Esophagus squamous epithelium (tissue), 5 donors: ENCODE measurements around the gene TOP2A. TPM values are rescaled to one million over a fixed set of nuclear protein-coding genes. Genes with fewer than 3 reads are reported as not detected.
"Not testable (repeated sequence)": the region's sequence is repeated elsewhere in the genome, so short reads cannot be mapped to it uniquely, and the experiment has no call there.

ENCODE experiments used
- DNase-seq: peaks from one replicate; lab custom pipeline; 2025; lab: John Stamatoyannopoulos, UW
- H3K27ac ChIP-seq, 4 donors: fragments of 200-600 bp; sonication (generic); one replicate each; pipeline ENCODE4 v1.5.1; 2016 to 2019; ENCODE audit warnings: mild to moderate bottlenecking in 1 of 4
- H3K27me3 ChIP-seq, 4 donors: fragments of 200-600 bp; sonication (generic); 1 replicate in 3 of 4; 2 replicates in 1 of 4; pipeline versions ENCODE4 v1.5.1 to v1.6.0; 2017 to 2021; ENCODE audit warnings: antibody characterized with exemption in 1 of 4
- H3K36me3 ChIP-seq, 3 donors: fragments of 200-600 bp; sonication (generic); one replicate each; pipeline ENCODE4 v1.5.1; 2016 to 2019
- H3K4me1 ChIP-seq, 3 donors: fragments of 200-600 bp; sonication (generic); one replicate each; pipeline ENCODE4 v1.5.1; 2017 to 2019
- H3K4me3 ChIP-seq, 4 donors: fragments of 200-600 bp; sonication (generic); 1 replicate in 3 of 4; 2 replicates in 1 of 4; pipeline ENCODE4 v1.5.1; 2016 to 2019; ENCODE audit warnings: mild to moderate bottlenecking in 2 of 4, moderate library complexity in 1 of 4
- H3K9me3 ChIP-seq, 3 donors: fragments of 200-600 bp; sonication (generic); one replicate each; pipeline ENCODE4 v1.5.1; 2016 to 2019
- CTCF ChIP-seq, 6 experiments: fragments of 450-650 bp in 4 of 6; fragments of 200-600 bp in 2 of 6; sonication (generic) in 2 of 6; IDR thresholded peaks; one replicate each; pipeline ENCODE4 v1.5.1; 2016 to 2019; ENCODE audit warnings: antibody characterized with exemption in 6 of 6, mild to moderate bottlenecking in 4 of 6, moderate library complexity in 4 of 6
- POLR2A ChIP-seq, 4 donors: fragments of 450-650 bp; IDR thresholded peaks; one replicate each; pipeline ENCODE4 v1.6.1; 2017; ENCODE audit warnings: antibody characterized with exemption in 4 of 4, mild to moderate bottlenecking in 4 of 4, moderate library complexity in 3 of 4
- WGBS, 2 donors: methylation state at CpG; one replicate each; pipeline ENCODE4 v1.1.5; 2018; 5-methylcytosine and 5-hydroxymethylcytosine counted together
- intact Hi-C: fragments of 100-400 bp; cut with DNase I; formaldehyde crosslinking; loops from one replicate; pipeline ENCODE4 v1.15.0; 2022
- total RNA-seq, 4 donors: library from RNA; depleted of rRNA; stranded (reverse); fragments of >200 nt; gene quantifications; one replicate each; pipeline ENCODE4 v1.1.0, GENCODE V29; 2016
- donor health status: DM: yes; HTN: yes; CAD: no.

Gene TOP2A
- total RNA-seq, 4 donors from 2014 or later = 24.9 to 87.1 (median 50.6) TPM

- no peaks in the 10 kb centered on the region for H3K4me1 ChIP-seq
- 85 to 86% methylated on average over 1 of the region's 1 CpG for WGBS, 2 donors
- H3K4me3 ChIP-seq = no peak overlapping the region
- no peaks in the 10 kb centered on the region for H3K27me3 ChIP-seq
- peaks cover 0 to 3% (median 0%) of the 10 kb centered on the region in 3 donors for H3K36me3 ChIP-seq
- no peak for DNase-seq
- H3K9me3 ChIP-seq = no peaks in the 10 kb centered on the region
- intact Hi-C loops = no loop called here
- no peak overlapping the region for H3K27ac ChIP-seq
- no peak for TF ChIP-seq POLR2A (IDR thresholded peaks at IDR 0.05)
- TF ChIP-seq CTCF (IDR thresholded peaks at IDR 0.05) = no peak
Measured at GRCh38 chr17:40402668-40403067, 15.0 kb downstream of the TOP2A start.

GRCh38 chr17:40399185-40399584 lies 18.5 kb downstream of the TOP2A start:
- Histone ChIP-seq H3K27ac (no peak overlapping the region), H3K4me1 (no peaks in the 10 kb centered on the region), H3K36me3 (no peaks in the 10 kb centered on the region), H3K9me3 (no peaks in the 10 kb centered on the region), H3K27me3 (no peaks in the 10 kb centered on the region), H3K4me3 (no peak overlapping the region)
- WGBS, 2 donors = 48 to 64% methylated on average over 4 of the region's 4 CpGs
- DNase-seq = no peak
- peak in 5 of 6 experiments; percentile 28 to 58 (median 53) for TF ChIP-seq CTCF (IDR thresholded peaks at IDR 0.05)
- no peak for TF ChIP-seq POLR2A (IDR thresholded peaks at IDR 0.05)
- intact Hi-C loops = no loop called here

- H3K36me3 ChIP-seq, intact Hi-C loops, H3K4me3 ChIP-seq, H3K27ac ChIP-seq, H3K9me3 ChIP-seq, H3K27me3 ChIP-seq, DNase-seq, H3K4me1 ChIP-seq: not testable (repeated sequence)
- WGBS, 2 donors = 88 to 97% methylated on average over 1 to 3 of the region's 3 CpGs
Measured at GRCh38 chr17:40386555-40386954, 31.1 kb downstream of the TOP2A start.

GRCh38 chr17:40382251-40382650 lies 35.4 kb downstream of the TOP2A start:
- Histone ChIP-seq H3K27me3 (no peaks in the 10 kb centered on the region), H3K4me1 (no peaks in the 10 kb centered on the region), H3K36me3 (no peaks in the 10 kb centered on the region), H3K27ac (no peak overlapping the region), H3K9me3 (no peaks in the 10 kb centered on the region), H3K4me3 (no peak overlapping the region)
- intact Hi-C loops = no loop called here
- no peak for DNase-seq
- WGBS, 2 donors = 31 to 53% methylated on average over 4 of the region's 4 CpGs
- TF ChIP-seq CTCF (IDR thresholded peaks at IDR 0.05) = no peak
- no peak for TF ChIP-seq POLR2A (IDR thresholded peaks at IDR 0.05)

- intact Hi-C loops = no loop called here
- Histone ChIP-seq H3K36me3 (no peaks in the 10 kb centered on the region), H3K4me3 (no peak overlapping the region), H3K4me1 (no peaks in the 10 kb centered on the region), H3K27me3 (no peaks in the 10 kb centered on the region), H3K27ac (no peak overlapping the region), H3K9me3 (no peaks in the 10 kb centered on the region)
- DNase-seq = no peak
- TF ChIP-seq POLR2A (IDR thresholded peaks at IDR 0.05) (no peak), CTCF (IDR thresholded peaks at IDR 0.05) (no peak)
- WGBS, 2 donors = 81 to 84% methylated on average over 7 of the region's 7 CpGs
Measured at GRCh38 chr17:40378966-40379365, 38.7 kb downstream of the TOP2A start.

GRCh38 chr17:40377832-40378231 lies 39.9 kb downstream of the TOP2A start:
- DNase-seq = no peak
- Histone ChIP-seq H3K9me3 (no peaks in the 10 kb centered on the region), H3K27ac (no peak overlapping the region), H3K4me1 (no peaks in the 10 kb centered on the region), H3K4me3 (no peak overlapping the region), H3K27me3 (no peaks in the 10 kb centered on the region), H3K36me3 (no peaks in the 10 kb centered on the region)
- 82 to 83% methylated on average over 9 to 12 of the region's 13 CpGs for WGBS, 2 donors
- TF ChIP-seq CTCF (IDR thresholded peaks at IDR 0.05) (no peak), POLR2A (IDR thresholded peaks at IDR 0.05) (no peak)
- intact Hi-C loops = no loop called here

GRCh38 chr17:40376541-40376940 lies 41.2 kb downstream of the TOP2A start:
- H3K4me3 ChIP-seq, H3K36me3 ChIP-seq, intact Hi-C loops, H3K27ac ChIP-seq, H3K4me1 ChIP-seq, DNase-seq, H3K27me3 ChIP-seq, H3K9me3 ChIP-seq: not testable (repeated sequence)
- 78 to 81% methylated on average over 6 of the region's 6 CpGs for WGBS, 2 donors

GRCh38 chr17:40375786-40376185 lies 41.9 kb downstream of the TOP2A start:
- H3K9me3 ChIP-seq, H3K27ac ChIP-seq, intact Hi-C loops, H3K36me3 ChIP-seq, DNase-seq, H3K27me3 ChIP-seq, H3K4me3 ChIP-seq, H3K4me1 ChIP-seq: not testable (repeated sequence)
- WGBS, 2 donors = no CpG with 5 or more reads among the region's 21 CpGs
